GM13976 (cell line): ENCODE data around the gene GPC6.

Experiments used
- DNase-seq: peaks from one replicate; pipeline ENCODE4 v3.0.0; 2012; ENCODE audit warnings: low spot score
- CTCF ChIP-seq: IDR thresholded peaks from 2 replicates; pipeline ENCODE4 v1.5.1; 2012; ENCODE audit warnings: borderline replicate concordance, mild to moderate bottlenecking; ENCODE audit not compliant: insufficient read depth; ENCODE audit errors: extremely low read depth, missing control alignments, control extremely low read depth
- in situ Hi-C: fragments of 300-500 bp; cut with MboI; formaldehyde crosslinking; loops from one replicate; pipeline ENCODE4 v1.12.0; 2022; ENCODE audit warnings: low sequenced_read_pairs, mixed read lengths, inconsistent platforms; ENCODE audit not compliant: unreplicated experiment

GPC6 gene

DNA sequence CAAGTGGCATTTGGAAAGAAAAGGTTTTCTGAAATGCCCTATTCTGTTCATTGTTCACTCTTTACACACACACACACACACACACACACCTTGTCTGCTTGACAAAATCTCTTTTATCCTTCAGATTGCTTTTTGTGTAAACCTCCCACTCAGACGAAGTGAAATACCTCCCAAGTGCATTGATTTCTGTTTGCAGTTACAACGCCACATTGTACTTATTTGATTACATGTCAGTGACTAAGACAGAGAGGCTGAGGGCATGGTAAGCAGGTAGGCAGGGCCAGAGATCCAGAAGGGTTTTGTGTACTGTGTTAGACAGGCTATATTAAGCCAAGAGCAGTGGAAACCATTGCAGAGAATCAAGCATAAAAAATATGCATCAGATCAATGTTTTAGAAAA is 561.8 kb downstream of the GPC6 start:
- no peak for TF ChIP-seq CTCF
- in situ Hi-C loops, result no loop called here
- DNase-seq, result no peak

DNA sequence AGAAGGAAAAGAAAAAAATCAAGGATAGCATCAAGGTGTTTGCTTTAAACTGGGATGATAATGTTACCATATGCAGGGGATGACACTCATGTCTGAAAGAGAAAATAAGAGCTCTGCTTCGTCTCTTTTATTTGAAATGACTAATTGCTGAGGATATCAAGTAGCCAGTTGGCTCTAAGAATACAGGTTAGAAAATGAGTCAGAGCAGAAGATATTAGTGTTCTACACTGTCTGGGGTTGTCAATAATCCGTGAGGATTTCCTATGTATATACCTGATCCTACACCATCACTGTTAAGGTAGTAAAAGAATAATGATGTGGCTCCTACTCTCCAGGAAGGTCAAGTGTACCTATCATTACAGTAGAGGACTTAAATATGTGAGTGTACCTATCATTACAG is 562.5 kb downstream of the GPC6 start:
- in situ Hi-C loops, result no loop called here
- DNase-seq, result no peak
- TF ChIP-seq CTCF, result no peak

DNA sequence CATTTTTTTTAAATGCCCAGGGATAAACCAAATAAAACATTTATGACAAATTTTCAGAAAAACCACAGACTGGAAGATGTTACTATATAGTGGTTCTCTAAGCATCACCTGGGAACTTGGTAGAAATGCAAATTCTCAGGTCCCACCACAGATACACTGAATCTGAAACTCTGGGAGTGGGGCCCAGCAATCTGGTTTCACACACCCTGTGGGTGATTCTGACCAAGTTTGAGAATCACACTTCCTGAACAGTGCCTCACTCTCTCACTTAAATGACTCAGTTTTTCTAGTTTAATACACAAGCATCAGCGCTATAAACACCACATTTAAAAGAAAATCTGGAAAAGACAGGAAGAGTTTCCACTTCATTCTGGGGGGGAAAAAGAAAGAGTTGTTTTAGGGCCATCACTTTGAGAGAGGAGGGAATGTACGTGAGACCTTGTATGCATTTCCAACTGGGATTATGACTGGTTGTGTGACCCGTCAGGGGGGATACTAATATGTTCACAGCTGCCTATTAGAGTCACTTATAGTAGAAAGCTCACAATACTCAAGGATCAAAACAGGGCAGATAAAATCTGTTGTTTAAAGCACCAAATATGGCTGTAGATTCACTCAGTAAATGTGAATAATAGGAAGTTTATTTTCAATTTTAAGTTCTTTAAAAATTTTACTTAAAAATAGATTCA is 567.7 kb downstream of the GPC6 start:
- in situ Hi-C loops, result no loop called here
- peak; percentile 8 for DNase-seq
- TF ChIP-seq CTCF, result no peak

DNA sequence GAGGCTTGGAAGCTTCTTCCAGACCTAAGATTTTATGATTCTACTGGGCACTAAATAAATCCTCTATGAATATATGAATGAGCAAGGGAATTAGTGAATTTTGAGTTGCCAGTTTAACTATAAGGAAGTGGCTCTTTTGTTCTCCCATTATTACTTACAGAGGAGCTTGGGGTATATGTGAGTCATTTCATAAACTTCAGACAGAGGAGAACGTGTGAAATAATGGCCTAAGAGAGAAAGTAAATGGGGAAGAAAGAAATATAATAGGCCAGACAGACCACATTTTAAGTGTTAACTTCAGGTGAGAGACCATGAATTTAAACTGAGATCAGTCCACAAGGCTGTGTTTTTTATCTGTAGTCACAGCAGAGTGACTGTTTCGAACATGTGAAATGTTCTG is 570.9 kb downstream of the GPC6 start:
- peak; percentile 11 for DNase-seq
- TF ChIP-seq CTCF, result no peak
- in situ Hi-C loops, result no loop called here

GRCh38 chr13:93800342-93800741 is 573.7 kb downstream of the GPC6 start:
- in situ Hi-C loops, result no loop called here
- no peak for TF ChIP-seq CTCF
- DNase-seq, result no peak

DNA sequence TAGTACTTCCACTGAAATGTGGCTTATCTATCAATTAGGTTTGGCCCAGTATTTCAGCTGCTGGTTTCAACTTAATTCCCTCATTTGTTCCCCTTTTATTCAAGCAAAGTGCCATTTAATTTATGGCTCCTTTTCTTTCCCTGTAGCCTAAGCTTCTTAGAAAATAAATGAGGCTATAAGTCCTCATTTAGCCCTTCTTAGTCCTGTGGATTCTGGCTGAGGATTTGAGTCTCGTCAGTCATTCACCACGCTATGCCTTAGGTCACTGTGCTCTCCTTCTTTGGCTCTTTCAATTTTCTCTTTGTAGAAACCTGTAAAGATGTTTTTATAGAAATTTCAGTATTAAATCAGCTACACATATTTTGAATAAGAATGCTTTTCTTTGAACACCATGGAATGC is 579.1 kb downstream of the GPC6 start:
- in situ Hi-C loops, result no loop called here
- no peak for DNase-seq
- no peak for TF ChIP-seq CTCF
